Motor neuron (in vitro differentiated cells): ENCODE results near the gene CHST3. TPM values are rescaled to one million over a fixed set of nuclear protein-coding genes. Genes with fewer than 3 reads are reported as not detected.

Experiments used
- ATAC-seq, 8 experiments: fragments of 200-7000 bp; cut with Tn5 transposase; replicated peaks in 6 of 8; 2 replicates each; pipeline ENCODE4 v1.8.0; 2021; ENCODE audit warnings: mild to moderate bottlenecking in 8 of 8, moderate library complexity in 8 of 8
- H3K27ac ChIP-seq, 2 donors: fragments of 250-450 bp; sonication (Bioruptor Pico); 2 replicates each; pipeline ENCODE4 v1.9.0; 2021; ENCODE audit warnings: antibody characterized with exemption in 2 of 2, mild to moderate bottlenecking in 2 of 2, moderate library complexity in 1 of 2
- H3K4me1 ChIP-seq, 2 donors: fragments of 250-450 bp; sonication (Bioruptor Pico); replicated peaks in 1 of 2; 2 replicates each; pipeline ENCODE4 v1.6.1; 2021; ENCODE audit warnings: antibody characterized with exemption in 2 of 2, mild to moderate bottlenecking in 2 of 2, moderate library complexity in 1 of 2
- H3K4me3 ChIP-seq, 5 donors: fragments of 250-450 bp; sonication (Bioruptor Pico); 2 replicates each; pipeline ENCODE4 v1.9.0; 2021; ENCODE audit warnings: antibody characterized with exemption in 5 of 5, mild to moderate bottlenecking in 5 of 5, moderate library complexity in 4 of 5
- WGBS, 10 experiments: fragments of 450-650 bp; shearing (Covaris generic); methylation state at CpG; one replicate each; pipeline ENCODE4 v1.0.0; 2022; 5-methylcytosine and 5-hydroxymethylcytosine counted together
- in situ Hi-C, 9 experiments: fragments of 400-800 bp; cut with MboI; loops; one replicate each; pipeline ENCODE4 v1.15.0; 2021; ENCODE audit warnings: low sequenced_read_pairs in 9 of 9, low pct_unique_long_range_greater_than_20kb in 2 of 9; ENCODE audit not compliant: unreplicated experiment in 9 of 9
- total RNA-seq, 8 experiments: library from RNA; unstranded; fragments of 300-600 nt; gene quantifications; 2 replicates each; pipeline versions ENCODE4 v1.2.3 to v1.2.4, GENCODE V29; 2022

CHST3 gene
- total RNA-seq, 8 experiments from 2014 or later, result 1.5 to 61.7 (median 10.2) TPM

DNA sequence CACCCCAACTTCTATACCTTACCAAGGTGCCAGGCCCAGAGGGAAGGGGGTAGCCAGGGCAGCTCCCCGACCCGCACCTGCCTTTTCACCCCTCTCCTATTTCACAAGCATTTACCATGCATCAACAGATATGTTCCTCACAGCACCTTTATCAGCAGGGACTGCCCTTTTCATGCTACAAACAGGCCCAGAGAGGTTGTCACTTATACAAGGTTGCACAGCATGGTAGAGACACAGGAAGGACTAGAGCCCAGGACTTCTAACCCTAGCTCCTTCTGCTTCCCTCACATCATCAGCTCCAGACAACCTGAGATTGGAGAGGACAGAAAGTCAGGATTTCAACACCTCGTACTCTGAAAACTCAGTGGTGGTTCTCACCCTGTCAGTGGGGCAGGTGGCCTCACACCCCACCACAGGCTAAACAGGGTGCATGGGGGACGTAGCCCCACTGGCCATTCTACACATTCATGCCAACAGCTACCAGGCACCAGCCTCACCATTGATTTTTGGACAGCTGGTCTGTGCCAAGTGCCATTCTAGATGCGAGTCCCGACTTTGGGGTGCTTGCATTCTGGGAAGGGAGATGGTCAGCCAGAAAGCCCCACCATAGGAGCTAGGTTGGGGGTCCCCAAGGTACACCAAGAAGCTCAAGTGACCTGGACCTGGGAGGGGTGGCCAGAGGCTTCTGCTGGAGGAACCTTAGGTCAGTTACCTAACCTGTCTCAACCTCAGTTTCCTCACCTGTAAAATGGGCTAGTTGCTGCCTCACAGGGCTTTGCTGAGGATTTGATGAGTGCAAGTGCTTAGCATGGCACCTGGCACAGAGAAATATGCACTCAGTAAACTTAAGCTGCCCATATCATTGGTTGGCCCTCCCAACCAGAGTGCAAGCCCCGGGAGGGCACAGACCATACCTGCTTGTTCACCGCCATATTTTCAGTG, 38.4 kb downstream of the CHST3 start:
- 67 to 100% (median 88%) methylated on average over 2 to 5 of the region's 8 CpGs; no CpG with 5 or more reads in 2 of the 10 experiments for WGBS, 10 experiments
- H3K4me3 ChIP-seq, result no peak overlapping the region
- in situ Hi-C loops, result no loop called here
- ATAC-seq, result no peak
- H3K27ac ChIP-seq, result no peak overlapping the region
- H3K4me1 ChIP-seq, result peaks cover 24 to 32% of the 10 kb centered on the region in 2 donors

DNA sequence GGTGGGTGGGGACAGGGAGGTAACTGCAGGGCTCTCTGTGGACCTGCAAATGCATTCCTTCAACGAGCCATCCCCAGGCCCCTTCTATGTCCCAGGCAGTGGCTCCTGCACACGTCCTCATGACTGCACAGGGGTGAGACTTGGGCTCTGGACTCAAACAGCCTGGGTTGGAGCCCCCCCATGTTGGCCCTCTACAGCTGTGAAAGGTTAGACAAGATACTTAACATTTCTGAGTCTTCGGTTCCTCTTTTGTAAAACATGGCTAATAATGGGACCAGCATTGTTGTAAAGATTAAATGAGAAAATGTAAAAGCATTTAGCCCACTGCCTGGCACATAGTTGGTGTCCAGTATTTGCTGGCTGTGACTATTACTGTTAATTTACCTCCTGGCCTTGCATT, 41.8 kb downstream of the CHST3 start:
- WGBS, 10 experiments, result 70% methylated on average over 2 of the region's 3 CpGs; no CpG with 5 or more reads in 9 of the 10 experiments
- peaks cover 26% of the 10 kb centered on the region in 2 donors for H3K4me1 ChIP-seq
- ATAC-seq, result no peak
- no peak overlapping the region for H3K4me3 ChIP-seq
- in situ Hi-C loops, result no loop called here
- H3K27ac ChIP-seq, result no peak overlapping the region

DNA sequence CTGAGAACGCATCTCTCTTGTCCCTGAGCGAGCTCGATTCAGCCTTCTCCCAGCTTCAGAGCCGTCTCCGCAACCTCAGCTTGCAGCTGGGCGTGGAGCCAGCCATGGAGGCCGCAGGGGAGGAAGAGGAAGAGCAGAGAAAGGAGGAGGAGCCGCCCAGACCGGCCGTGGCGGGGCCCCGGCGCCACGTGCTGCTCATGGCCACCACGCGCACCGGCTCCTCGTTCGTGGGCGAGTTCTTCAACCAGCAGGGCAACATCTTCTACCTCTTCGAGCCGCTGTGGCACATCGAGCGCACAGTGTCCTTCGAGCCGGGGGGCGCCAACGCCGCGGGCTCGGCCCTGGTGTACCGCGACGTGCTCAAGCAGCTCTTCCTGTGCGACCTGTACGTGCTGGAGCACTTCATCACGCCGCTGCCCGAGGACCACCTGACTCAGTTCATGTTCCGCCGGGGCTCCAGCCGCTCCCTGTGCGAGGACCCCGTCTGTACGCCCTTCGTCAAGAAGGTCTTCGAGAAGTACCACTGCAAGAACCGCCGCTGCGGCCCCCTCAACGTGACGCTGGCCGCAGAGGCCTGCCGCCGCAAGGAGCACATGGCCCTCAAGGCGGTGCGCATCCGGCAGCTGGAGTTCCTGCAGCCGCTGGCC, 43.2 kb downstream of the CHST3 start:
- 92 to 100% (median 100%) methylated on average over 1 to 15 of the region's 59 CpGs; no CpG with 5 or more reads in 5 of the 10 experiments for WGBS, 10 experiments
- H3K4me1 ChIP-seq, result peaks cover 26 to 27% of the 10 kb centered on the region in 2 donors
- no peak overlapping the region for H3K27ac ChIP-seq
- no peak overlapping the region for H3K4me3 ChIP-seq
- ATAC-seq, result no peak
- in situ Hi-C loops, result no loop called here

DNA sequence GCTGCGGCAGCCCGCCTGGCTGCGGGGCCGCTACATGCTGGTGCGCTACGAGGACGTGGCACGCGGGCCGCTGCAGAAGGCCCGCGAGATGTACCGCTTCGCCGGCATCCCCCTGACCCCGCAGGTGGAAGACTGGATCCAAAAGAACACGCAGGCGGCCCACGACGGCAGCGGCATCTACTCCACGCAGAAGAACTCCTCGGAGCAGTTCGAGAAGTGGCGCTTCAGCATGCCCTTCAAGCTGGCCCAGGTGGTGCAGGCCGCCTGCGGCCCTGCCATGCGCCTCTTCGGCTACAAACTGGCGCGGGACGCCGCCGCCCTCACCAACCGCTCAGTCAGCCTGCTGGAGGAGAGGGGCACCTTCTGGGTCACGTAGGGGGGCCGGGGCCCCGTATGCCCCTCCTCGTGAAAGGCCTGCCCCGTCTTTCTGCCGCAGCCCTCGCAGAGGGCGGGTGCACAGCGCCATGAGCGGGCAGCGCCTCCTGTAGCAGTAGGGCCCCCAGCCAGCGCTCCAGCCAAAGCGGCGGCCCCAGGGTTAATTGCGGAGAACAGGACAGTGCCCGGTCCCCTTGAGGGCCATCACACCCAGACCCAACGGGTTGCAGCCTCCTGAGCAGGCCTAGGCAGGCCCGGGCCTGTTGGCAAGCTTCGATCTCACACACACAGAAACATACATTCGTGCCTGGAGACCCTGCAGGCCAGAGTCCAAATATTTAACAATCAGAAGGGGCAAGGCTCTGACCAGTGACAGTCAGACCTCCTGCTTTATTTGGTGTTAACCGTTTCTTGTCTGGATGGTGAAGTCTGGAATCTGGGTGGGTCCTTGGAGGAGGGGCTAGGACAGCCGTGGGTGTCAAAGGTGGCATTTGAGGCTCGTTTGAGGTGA, 44.1 kb downstream of the CHST3 start:
- in situ Hi-C loops, result no loop called here
- H3K4me3 ChIP-seq, result no peak overlapping the region
- peaks cover 31 to 33% of the 10 kb centered on the region in 2 donors for H3K4me1 ChIP-seq
- no peak for ATAC-seq
- WGBS, 10 experiments, result 20 to 100% (median 53%) methylated on average over 1 to 25 of the region's 58 CpGs; no CpG with 5 or more reads in 2 of the 10 experiments
- peak overlapping the region in 1 of 2 donors; percentile 94 for H3K27ac ChIP-seq

DNA sequence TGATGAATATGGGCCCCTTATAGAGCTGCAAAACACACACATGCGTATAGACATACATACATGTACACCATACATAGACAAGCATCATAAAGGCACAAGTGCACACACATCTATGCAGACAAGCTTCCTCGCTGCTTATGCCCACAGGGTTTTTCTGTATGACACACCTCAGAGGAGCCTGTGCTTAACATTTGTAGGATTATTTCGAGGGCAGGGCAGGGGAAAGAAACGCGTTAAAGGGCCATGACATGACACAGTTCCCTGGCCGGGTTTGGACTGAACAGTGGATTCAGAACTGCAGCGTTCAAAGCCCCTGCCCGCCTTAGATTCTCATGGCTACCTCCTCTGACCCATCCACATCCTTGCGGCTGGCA, 44.8 kb downstream of the CHST3 start:
- peak in 3 of 8 experiments; percentile 67 to 73 (median 72) for ATAC-seq
- peaks cover 32 to 40% of the 10 kb centered on the region in 2 donors for H3K4me1 ChIP-seq
- WGBS, 10 experiments, result 21 to 80% (median 75%) methylated on average over 1 to 3 of the region's 9 CpGs; no CpG with 5 or more reads in 5 of the 10 experiments
- in situ Hi-C loops, result no loop called here
- H3K27ac ChIP-seq, result peak overlapping the region; percentile 62 to 94
- no peak overlapping the region for H3K4me3 ChIP-seq

DNA sequence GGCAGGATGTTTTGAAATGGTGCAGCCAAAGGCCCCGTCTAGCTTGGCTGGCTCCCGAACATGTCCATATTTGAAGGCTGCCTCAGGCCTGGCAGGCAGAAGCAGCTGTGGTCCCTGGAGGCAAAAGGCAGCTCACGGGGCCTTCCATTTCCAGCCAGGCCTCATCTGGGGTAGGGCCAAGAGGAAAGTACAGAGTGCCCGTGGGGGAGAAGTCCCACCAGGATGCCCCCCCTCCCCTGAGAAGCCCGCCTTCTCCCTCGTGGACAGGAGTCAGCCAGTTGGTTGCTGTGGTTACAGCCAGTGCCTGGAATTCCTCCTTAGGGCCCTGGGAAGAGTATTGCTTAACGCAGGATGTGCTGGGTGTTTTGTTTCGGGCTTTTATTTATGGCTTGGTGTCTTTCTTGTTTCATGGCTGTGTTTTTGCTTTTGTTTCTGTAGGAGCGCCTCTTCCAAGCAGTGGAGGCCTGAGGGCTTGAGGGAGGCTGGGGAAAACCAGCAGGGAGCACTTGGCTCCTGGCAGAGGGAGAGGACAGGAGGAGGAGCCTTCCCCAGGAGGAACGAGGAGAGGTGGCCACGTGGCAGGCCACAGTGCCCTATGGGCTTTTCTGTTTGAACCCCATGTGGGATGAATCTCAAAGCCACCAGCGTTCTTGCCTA, 45.4 kb downstream of the CHST3 start:
- in situ Hi-C loops, result no loop called here
- Histone ChIP-seq H3K27ac (peak overlapping the region; percentile 62 to 94), H3K4me3 (no peak overlapping the region), H3K4me1 (peaks cover 32 to 45% of the 10 kb centered on the region in 2 donors)
- 0 to 50% (median 17%) methylated on average over 1 to 5 of the region's 12 CpGs; no CpG with 5 or more reads in 2 of the 10 experiments for WGBS, 10 experiments
- peak; percentile 81 to 91 (median 90) for ATAC-seq

DNA sequence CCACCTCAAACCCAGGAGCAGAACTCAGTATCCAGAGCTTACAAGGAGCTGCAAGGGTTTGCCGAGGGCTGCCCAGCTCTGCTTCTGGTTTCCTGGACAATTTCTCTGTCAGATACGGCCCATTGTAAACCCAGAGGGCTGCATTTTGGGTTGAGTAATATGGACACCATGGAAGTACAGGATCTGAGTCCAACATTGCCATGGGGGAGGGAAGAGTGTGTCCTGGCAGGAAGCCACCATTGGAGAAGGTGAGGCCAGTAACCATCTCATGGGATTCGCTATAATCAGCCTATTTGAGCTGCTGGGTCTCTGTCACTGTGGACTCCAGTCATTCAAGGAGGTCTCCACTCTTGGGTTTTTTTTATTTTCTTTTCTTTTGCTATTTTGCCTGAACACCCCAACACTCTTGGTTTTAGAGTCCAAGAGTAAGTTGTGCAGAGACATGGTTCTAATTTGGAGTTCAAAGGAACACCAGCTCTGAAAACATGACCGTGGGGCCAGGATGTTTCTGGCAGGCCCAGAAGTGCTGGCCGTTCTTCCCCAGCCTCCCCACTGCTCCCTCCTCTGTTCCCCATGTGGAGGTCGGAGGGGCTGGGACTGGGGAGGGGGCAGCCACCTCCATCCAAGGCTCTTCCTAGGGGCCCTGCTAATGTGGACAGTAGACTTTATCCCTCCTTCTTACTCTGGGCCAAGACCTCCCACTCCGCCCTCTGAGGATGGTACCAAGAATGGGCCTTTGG, 46.2 kb downstream of the CHST3 start:
- H3K4me1 ChIP-seq, result peaks cover 32 to 51% of the 10 kb centered on the region in 2 donors
- in situ Hi-C loops, result no loop called here
- 20 to 100% (median 85%) methylated on average over 1 to 4 of the region's 7 CpGs; no CpG with 5 or more reads in 4 of the 10 experiments for WGBS, 10 experiments
- H3K4me3 ChIP-seq, result no peak overlapping the region
- H3K27ac ChIP-seq, result peak overlapping the region; percentile 62 to 94
- no peak for ATAC-seq

DNA sequence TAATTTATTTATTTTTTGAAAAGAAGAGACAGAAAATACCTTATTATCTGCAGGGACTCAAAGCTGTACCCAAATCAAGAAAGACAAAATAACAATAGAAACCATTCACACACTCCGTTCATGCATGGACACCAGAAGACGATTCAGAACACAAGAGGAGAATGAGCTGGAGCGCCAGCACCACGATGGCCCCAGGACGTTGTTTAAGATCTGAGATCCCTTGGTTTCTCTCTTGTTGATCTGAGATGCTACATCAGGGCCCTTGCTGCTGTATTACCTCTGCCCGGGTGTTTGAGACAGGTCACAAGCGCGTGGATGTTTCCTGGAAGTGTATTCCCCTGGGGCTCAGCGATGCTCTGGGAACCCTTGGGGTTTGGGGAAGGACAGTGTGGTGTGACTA, 46.8 kb downstream of the CHST3 start:
- Histone ChIP-seq H3K4me1 (peaks cover 32 to 51% of the 10 kb centered on the region in 2 donors), H3K4me3 (no peak overlapping the region), H3K27ac (no peak overlapping the region)
- in situ Hi-C loops, result no loop called here
- WGBS, 10 experiments, result 89 to 100% (median 93%) methylated on average over 1 to 7 of the region's 9 CpGs; no CpG with 5 or more reads in 4 of the 10 experiments
- no peak for ATAC-seq

DNA sequence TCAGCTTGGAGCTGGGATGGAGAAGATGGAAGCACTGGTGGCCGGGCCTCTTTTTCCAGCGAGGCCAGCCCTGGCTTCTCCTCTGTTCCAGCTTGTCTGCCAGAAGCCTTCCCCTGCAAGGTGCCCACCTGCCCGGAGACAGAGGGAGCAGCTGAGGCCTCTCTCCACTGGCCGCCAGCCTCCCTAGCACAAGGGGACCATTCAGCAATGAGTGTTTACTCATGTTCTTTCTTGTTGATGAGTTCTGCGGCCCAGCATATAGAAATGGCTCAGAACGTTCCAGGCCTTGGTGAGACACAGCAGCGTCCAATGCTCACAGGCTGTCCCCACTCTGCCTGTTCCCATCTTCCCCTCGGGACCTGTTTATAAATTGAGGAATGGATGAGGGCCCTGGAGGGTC, 47.3 kb downstream of the CHST3 start:
- Histone ChIP-seq H3K4me1 (peaks cover 32 to 51% of the 10 kb centered on the region in 2 donors), H3K27ac (no peak overlapping the region), H3K4me3 (no peak overlapping the region)
- ATAC-seq, result no peak
- in situ Hi-C loops, result no loop called here
- WGBS, 10 experiments, result 86 to 100% (median 97%) methylated on average over 1 to 5 of the region's 8 CpGs; no CpG with 5 or more reads in 5 of the 10 experiments

DNA sequence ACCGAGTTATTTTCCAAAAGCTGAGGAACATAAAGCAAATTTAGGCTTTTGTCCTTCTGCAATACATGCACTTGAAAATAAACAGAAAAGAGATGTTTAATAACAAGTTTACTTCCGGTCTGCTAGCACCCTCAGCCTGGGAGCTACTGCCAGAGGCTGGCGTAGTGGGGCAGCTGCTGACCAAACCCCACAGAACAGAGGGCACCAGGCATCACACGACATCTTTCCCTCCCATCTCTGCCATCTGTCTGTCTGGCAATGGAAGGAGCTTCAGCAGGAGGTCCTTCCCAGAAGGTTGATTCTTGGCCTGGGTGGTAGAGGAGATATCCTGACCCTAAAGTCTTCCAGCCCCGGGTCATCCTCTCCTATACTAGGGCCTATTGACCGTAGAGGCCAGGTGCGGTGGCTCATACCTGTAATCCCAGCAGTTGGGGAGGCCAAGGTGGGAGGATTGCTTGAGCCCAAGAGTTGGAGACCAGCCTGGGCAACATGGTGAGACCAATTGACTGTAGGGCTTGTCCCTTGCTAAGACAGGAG, 47.8 kb downstream of the CHST3 start:
- peaks cover 32 to 51% of the 10 kb centered on the region in 2 donors for H3K4me1 ChIP-seq
- in situ Hi-C loops, result no loop called here
- H3K27ac ChIP-seq, result no peak overlapping the region
- ATAC-seq, result no peak
- WGBS, 10 experiments, result 80 to 100% (median 100%) methylated on average over 1 to 3 of the region's 7 CpGs; no CpG with 5 or more reads in 3 of the 10 experiments
- H3K4me3 ChIP-seq, result no peak overlapping the region

DNA sequence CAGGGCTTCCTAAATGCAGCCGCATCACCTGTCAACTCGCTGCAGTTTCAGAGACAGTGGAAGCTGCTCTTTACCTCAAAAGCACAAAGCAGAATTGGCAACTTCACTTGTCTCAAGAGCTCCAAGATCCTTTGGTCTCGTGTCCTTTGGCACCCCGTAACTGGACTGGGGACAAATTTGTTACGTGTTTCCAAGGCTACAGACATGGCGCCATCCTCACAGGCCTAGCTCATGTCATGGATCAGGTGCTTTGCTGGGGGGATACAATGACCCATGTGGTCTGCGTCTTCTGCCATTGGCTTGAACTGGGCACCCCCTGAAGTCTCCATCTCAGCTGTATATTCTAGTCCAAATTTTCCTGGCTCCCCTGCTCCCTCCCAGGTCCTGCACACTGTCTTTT, 48.6 kb downstream of the CHST3 start:
- Histone ChIP-seq H3K4me3 (no peak overlapping the region), H3K4me1 (peaks cover 32 to 56% of the 10 kb centered on the region in 2 donors), H3K27ac (peak overlapping the region in 1 of 2 donors; percentile 9)
- ATAC-seq, result no peak
- in situ Hi-C loops, result no loop called here
- WGBS, 10 experiments, result 30 to 100% (median 80%) methylated on average over 1 to 7 of the region's 7 CpGs; no CpG with 5 or more reads in 2 of the 10 experiments
